IgD-negative memory B cell (primary cell): ENCODE results near the gene LYPD4. TPM values are rescaled to one million over a fixed set of nuclear protein-coding genes. Genes with fewer than 3 reads are reported as not detected.

Experiments used
- H3K27ac Mint-ChIP-seq, 3 donors: one replicate each; pipeline ENCODE4 v1.8.0; 2020 to 2022; ENCODE audit warnings: mild to moderate bottlenecking in 3 of 3, mixed read lengths in 3 of 3, moderate library complexity in 1 of 3
- H3K27me3 Mint-ChIP-seq: one replicate; pipeline ENCODE4 v1.8.0; 2021; ENCODE audit warnings: mixed read lengths
- H3K36me3 Mint-ChIP-seq: one replicate; pipeline ENCODE4 v1.8.0; 2020; ENCODE audit warnings: mild to moderate bottlenecking, mixed read lengths
- H3K4me1 Mint-ChIP-seq, 3 donors: one replicate each; pipeline ENCODE4 v1.8.0; 2020 to 2022; ENCODE audit warnings: mixed read lengths in 3 of 3, mild to moderate bottlenecking in 1 of 3
- H3K4me3 Mint-ChIP-seq, 4 donors: one replicate each; pipeline ENCODE4 v1.8.0; 2020 to 2022; ENCODE audit warnings: mild to moderate bottlenecking in 4 of 4, mixed read lengths in 4 of 4, moderate library complexity in 3 of 4
- H3K9me3 Mint-ChIP-seq, 3 donors: one replicate each; pipeline ENCODE4 v1.8.0; 2020 to 2021; ENCODE audit warnings: mixed read lengths in 3 of 3, mild to moderate bottlenecking in 1 of 3
- polyA plus RNA-seq: library from polyadenylated mRNA; unstranded; fragments of 300-500 nt; fragmentation: Illumina TruSeq; gene quantifications from one replicate; pipeline ENCODE4 v1.2.3, GENCODE V29; 2021

LYPD4 gene
- polyA plus RNA-seq, 1 donor from 2014 or later, result not detected

GRCh38 chr19:41850381-41850780 is 5.9 kb upstream of the LYPD4 start:
- Mint-ChIP-seq H3K36me3 (peaks cover 5% of the 10 kb centered on the region), H3K4me1 (peaks cover 0 to 4% (median 0%) of the 10 kb centered on the region in 3 donors), H3K9me3 (no peaks in the 10 kb centered on the region), H3K27me3 (peaks cover 5% of the 10 kb centered on the region), H3K4me3 (no peak overlapping the region), H3K27ac (no peak overlapping the region)

GRCh38 chr19:41849067-41849466 is 4.6 kb upstream of the LYPD4 start:
- Mint-ChIP-seq H3K4me3 (no peak overlapping the region), H3K27me3 (peaks cover 5% of the 10 kb centered on the region), H3K4me1 (peaks cover 0 to 4% (median 0%) of the 10 kb centered on the region in 3 donors), H3K27ac (no peak overlapping the region), H3K36me3 (peaks cover 5% of the 10 kb centered on the region), H3K9me3 (no peaks in the 10 kb centered on the region)

GRCh38 chr19:41848666-41849065 is 4.2 kb upstream of the LYPD4 start:
- Mint-ChIP-seq H3K4me1 (peaks cover 0 to 4% (median 0%) of the 10 kb centered on the region in 3 donors), H3K27me3 (peaks cover 4% of the 10 kb centered on the region), H3K36me3 (peaks cover 4% of the 10 kb centered on the region), H3K9me3 (no peaks in the 10 kb centered on the region), H3K4me3 (no peak overlapping the region), H3K27ac (no peak overlapping the region)

- Mint-ChIP-seq H3K9me3 (no peaks in the 10 kb centered on the region), H3K4me3 (no peak overlapping the region), H3K36me3 (peaks cover 3% of the 10 kb centered on the region), H3K27ac (no peak overlapping the region), H3K4me1 (peaks cover 0 to 4% (median 0%) of the 10 kb centered on the region in 3 donors), H3K27me3 (peaks cover 3% of the 10 kb centered on the region)
Measured at GRCh38 chr19:41847351-41848105, 3.0 kb upstream of the LYPD4 start.

- Mint-ChIP-seq H3K36me3 (peaks cover 3% of the 10 kb centered on the region), H3K4me1 (peaks cover 0 to 4% (median 0%) of the 10 kb centered on the region in 3 donors), H3K9me3 (no peaks in the 10 kb centered on the region), H3K27me3 (peaks cover 4% of the 10 kb centered on the region), H3K27ac (no peak overlapping the region), H3K4me3 (no peak overlapping the region)
Measured at GRCh38 chr19:41845051-41845590, 638 bp upstream of the LYPD4 start.

- Mint-ChIP-seq H3K36me3 (peaks cover 3% of the 10 kb centered on the region), H3K4me1 (peaks cover 0 to 4% (median 0%) of the 10 kb centered on the region in 3 donors), H3K27me3 (peaks cover 1% of the 10 kb centered on the region), H3K9me3 (no peaks in the 10 kb centered on the region), H3K27ac (no peak within 1 kb of the TSS), H3K4me3 (no peak within 1 kb of the TSS)
Measured at GRCh38 chr19:41845001-41845050, 343 bp upstream of the LYPD4 start, which contains the start of gene DMRTC2. Gene DMRTC2, plus strand, starts transcription at chr19:41845042. Its CDS starts 2,387 bp downstream, at chr19:41847429.

GRCh38 chr19:41843371-41843770 is 1.1 kb downstream of the LYPD4 start:
- Mint-ChIP-seq H3K4me3 (no peak overlapping the region), H3K9me3 (no peaks in the 10 kb centered on the region), H3K4me1 (peaks cover 0 to 4% (median 0%) of the 10 kb centered on the region in 3 donors), H3K27ac (no peak overlapping the region), H3K27me3 (peaks cover 5% of the 10 kb centered on the region), H3K36me3 (no peaks in the 10 kb centered on the region)

- peaks cover 18% of the 10 kb centered on the region for H3K27me3 Mint-ChIP-seq
- no peak overlapping the region for H3K4me3 Mint-ChIP-seq
- no peaks in the 10 kb centered on the region for H3K36me3 Mint-ChIP-seq
- no peaks in the 10 kb centered on the region for H3K9me3 Mint-ChIP-seq
- H3K4me1 Mint-ChIP-seq, result no peaks in the 10 kb centered on the region
- H3K27ac Mint-ChIP-seq, result no peak overlapping the region
Measured at GRCh38 chr19:41839211-41839610, 5.3 kb downstream of the LYPD4 start.

GRCh38 chr19:41837981-41838708 is 6.3 kb downstream of the LYPD4 start:
- Mint-ChIP-seq H3K9me3 (no peaks in the 10 kb centered on the region), H3K4me3 (no peak overlapping the region), H3K27me3 (peaks cover 18% of the 10 kb centered on the region), H3K4me1 (no peaks in the 10 kb centered on the region), H3K27ac (no peak overlapping the region), H3K36me3 (no peaks in the 10 kb centered on the region)

GRCh38 chr19:41821003-41821735 is 23.3 kb downstream of the LYPD4 start:
- no peaks in the 10 kb centered on the region for H3K9me3 Mint-ChIP-seq
- no peaks in the 10 kb centered on the region for H3K36me3 Mint-ChIP-seq
- H3K4me3 Mint-ChIP-seq, result peak overlapping the region in 1 of 4 donors; percentile 47
- peak overlapping the region in 1 of 3 donors; percentile 23 for H3K27ac Mint-ChIP-seq
- H3K27me3 Mint-ChIP-seq, result peaks cover 11% of the 10 kb centered on the region
- peaks cover 0 to 4% (median 3%) of the 10 kb centered on the region in 3 donors for H3K4me1 Mint-ChIP-seq

- no peaks in the 10 kb centered on the region for H3K9me3 Mint-ChIP-seq
- H3K27ac Mint-ChIP-seq, result no peak overlapping the region
- no peaks in the 10 kb centered on the region for H3K36me3 Mint-ChIP-seq
- peaks cover 0 to 5% (median 4%) of the 10 kb centered on the region in 3 donors for H3K4me1 Mint-ChIP-seq
- no peak overlapping the region for H3K4me3 Mint-ChIP-seq
- peaks cover 3% of the 10 kb centered on the region for H3K27me3 Mint-ChIP-seq
Measured at GRCh38 chr19:41816761-41817160, 27.7 kb downstream of the LYPD4 start.

- Mint-ChIP-seq H3K4me1 (peaks cover 0 to 10% (median 6%) of the 10 kb centered on the region in 3 donors), H3K27me3 (no peaks in the 10 kb centered on the region), H3K36me3 (no peaks in the 10 kb centered on the region), H3K9me3 (no peaks in the 10 kb centered on the region), H3K27ac (no peak overlapping the region), H3K4me3 (no peak overlapping the region)
Measured at GRCh38 chr19:41815301-41815700, 29.2 kb downstream of the LYPD4 start.

- peaks cover 0 to 10% (median 6%) of the 10 kb centered on the region in 3 donors for H3K4me1 Mint-ChIP-seq
- H3K4me3 Mint-ChIP-seq, result no peak overlapping the region
- H3K27me3 Mint-ChIP-seq, result no peaks in the 10 kb centered on the region
- H3K36me3 Mint-ChIP-seq, result no peaks in the 10 kb centered on the region
- no peaks in the 10 kb centered on the region for H3K9me3 Mint-ChIP-seq
- no peak overlapping the region for H3K27ac Mint-ChIP-seq
Measured at GRCh38 chr19:41813911-41814310, 30.6 kb downstream of the LYPD4 start.

- Mint-ChIP-seq H3K27me3 (no peaks in the 10 kb centered on the region), H3K4me1 (peaks cover 0 to 9% (median 6%) of the 10 kb centered on the region in 3 donors), H3K9me3 (no peaks in the 10 kb centered on the region), H3K27ac (no peak overlapping the region), H3K4me3 (peak overlapping the region in 1 of 4 donors; percentile 24), H3K36me3 (no peaks in the 10 kb centered on the region)
Measured at GRCh38 chr19:41811981-41812380, 32.5 kb downstream of the LYPD4 start.

GRCh38 chr19:41811036-41811435 is 33.4 kb downstream of the LYPD4 start:
- Mint-ChIP-seq H3K4me1 (peaks cover 0 to 9% (median 6%) of the 10 kb centered on the region in 3 donors), H3K4me3 (peak overlapping the region in 2 of 4 donors; percentile 70 to 79), H3K36me3 (no peaks in the 10 kb centered on the region), H3K9me3 (no peaks in the 10 kb centered on the region), H3K27ac (peak overlapping the region in 1 of 3 donors; percentile 46), H3K27me3 (no peaks in the 10 kb centered on the region)
